Measurements from ENCODE around the gene SHISAL1. TPM values are rescaled to one million over a fixed set of nuclear protein-coding genes. Genes with fewer than 3 reads are reported as not detected.

Gene SHISAL1
- total RNA-seq, 2 donors from 2014 or later, result not detected

- no peak for ATAC-seq
Measured at GRCh38 chr22:44280665-44281188, 32.0 kb downstream of the SHISAL1 start.

DNA sequence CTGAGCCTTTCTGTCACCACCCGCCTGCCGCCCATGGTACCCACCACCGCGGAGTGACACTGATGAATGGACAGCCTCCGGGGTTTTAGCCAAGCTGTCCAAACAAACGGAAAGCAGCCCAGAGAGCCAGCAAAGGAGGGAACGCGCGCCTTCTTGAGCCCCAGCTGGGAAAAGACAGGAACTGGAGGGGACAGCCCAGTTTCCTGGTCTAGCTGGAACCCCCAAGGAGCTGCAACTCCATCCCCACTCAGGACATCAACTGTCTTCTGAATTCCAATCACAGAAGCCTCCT, 33.7 kb downstream of the SHISAL1 start:
- ATAC-seq (no peak), DNase-seq (ENCODE audit: low spot score) (no peak)
- H3K9me3 Mint-ChIP-seq, result no peaks in the 10 kb centered on the region
- H3K4me1 Mint-ChIP-seq (ENCODE audit: low read depth in 2 of 2), result no peaks in the 10 kb centered on the region
- peaks cover 12 to 14% of the 10 kb centered on the region in 2 donors for H3K27me3 Mint-ChIP-seq
- no peak overlapping the region for H3K4me3 Mint-ChIP-seq
- no peaks in the 10 kb centered on the region for H3K36me3 Mint-ChIP-seq
- no peak overlapping the region for H3K27ac Mint-ChIP-seq

More at GRCh38 chr22:44280665-44281188, 32.0 kb downstream of the SHISAL1 start:
- no peak overlapping the region for H3K27ac Mint-ChIP-seq
- H3K4me3 Mint-ChIP-seq, result no peak overlapping the region
- H3K4me1 Mint-ChIP-seq (ENCODE audit: low read depth in 2 of 2), result no peaks in the 10 kb centered on the region
- no peak for DNase-seq (ENCODE audit: low spot score)
- H3K9me3 Mint-ChIP-seq, result no peaks in the 10 kb centered on the region
- H3K36me3 Mint-ChIP-seq, result no peaks in the 10 kb centered on the region
- peaks cover 16 to 19% of the 10 kb centered on the region in 2 donors for H3K27me3 Mint-ChIP-seq

DNA sequence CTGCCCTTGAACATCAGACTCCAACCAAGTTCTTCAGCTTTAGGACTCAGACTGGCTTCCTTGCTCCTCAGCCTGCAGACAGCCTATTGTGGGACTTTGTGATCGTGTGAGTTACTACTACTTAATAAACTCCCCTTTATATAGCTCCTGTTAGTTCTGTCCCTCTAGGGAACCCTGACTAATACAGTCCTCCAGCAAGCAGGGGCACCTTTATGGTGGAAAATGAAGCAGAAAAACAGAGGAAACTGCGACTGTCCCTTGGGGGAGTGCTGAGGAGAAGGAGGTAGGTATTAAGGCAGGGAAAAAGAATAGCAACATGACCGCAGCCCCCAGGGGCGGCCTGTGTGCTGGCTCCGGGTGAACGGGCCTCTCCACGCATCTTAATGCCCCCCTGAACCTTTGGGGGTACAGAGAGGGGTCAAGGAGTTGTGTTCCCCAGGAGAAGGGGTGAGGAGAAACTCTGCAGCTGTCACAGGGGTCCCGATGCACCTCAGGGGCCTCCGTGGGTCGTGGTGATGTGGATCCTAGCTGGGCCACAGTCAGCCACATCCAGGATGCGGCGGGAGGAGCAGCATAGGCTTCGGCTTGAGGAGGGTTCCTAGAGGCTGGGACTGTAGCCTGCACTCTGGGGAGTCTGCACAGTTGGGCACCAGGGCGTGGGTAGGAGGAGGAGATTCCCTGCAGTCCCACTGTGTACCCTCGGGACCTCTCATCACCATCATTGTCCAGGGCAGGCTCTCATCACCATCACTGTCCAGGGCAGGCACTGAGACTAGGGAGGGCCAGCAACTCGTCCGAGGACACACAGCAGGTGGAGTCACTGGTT, 34.3 kb downstream of the SHISAL1 start:
- Mint-ChIP-seq H3K36me3 (no peaks in the 10 kb centered on the region), H3K27ac (no peak overlapping the region), H3K4me1 (ENCODE audit: low read depth in 2 of 2) (no peaks in the 10 kb centered on the region), H3K9me3 (no peaks in the 10 kb centered on the region), H3K27me3 (peaks cover 13 to 14% of the 10 kb centered on the region in 2 donors), H3K4me3 (no peak overlapping the region)
- ATAC-seq (no peak), DNase-seq (ENCODE audit: low spot score) (no peak)

DNA sequence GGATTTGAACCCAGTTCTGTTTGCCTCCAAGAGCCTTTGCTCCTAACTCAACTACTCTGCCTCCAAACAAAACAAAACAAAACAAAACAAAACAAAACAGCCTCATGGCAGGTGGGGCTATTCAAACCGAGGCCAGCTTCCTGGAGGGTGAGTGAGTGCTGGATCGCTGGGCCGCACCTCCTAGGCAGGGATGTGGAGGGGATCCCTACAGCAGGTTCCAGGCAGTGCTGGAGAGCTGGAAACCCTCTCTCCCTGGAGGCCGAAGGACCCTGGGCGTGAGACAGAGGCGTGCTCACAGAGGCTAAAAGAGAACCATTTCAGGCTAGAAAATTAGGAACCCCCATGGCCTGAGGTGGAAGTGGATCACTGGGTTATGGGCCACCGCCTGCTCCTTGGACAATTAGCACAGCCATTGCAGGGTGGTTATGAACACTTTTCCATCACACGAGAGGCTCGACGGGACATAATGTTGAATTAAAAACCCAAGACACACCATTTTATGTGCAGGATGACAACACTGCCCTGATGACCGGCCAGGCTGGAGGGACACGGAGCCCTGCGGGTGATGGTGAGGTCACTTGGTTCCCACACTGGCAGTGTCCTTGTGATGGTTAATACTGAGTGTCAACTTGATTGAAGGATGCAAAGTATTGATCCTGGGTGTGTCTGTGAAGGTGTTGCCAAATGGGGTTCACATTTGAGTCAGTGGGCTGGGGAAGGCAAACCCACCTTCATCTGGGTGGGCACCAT, 35.2 kb downstream of the SHISAL1 start:
- Mint-ChIP-seq H3K9me3 (no peaks in the 10 kb centered on the region), H3K27ac (no peak overlapping the region), H3K36me3 (no peaks in the 10 kb centered on the region), H3K4me3 (no peak overlapping the region), H3K27me3 (peaks cover 10 to 14% of the 10 kb centered on the region in 2 donors), H3K4me1 (ENCODE audit: low read depth in 2 of 2) (no peaks in the 10 kb centered on the region)
- ATAC-seq, result no peak
- DNase-seq (ENCODE audit: low spot score), result no peak

GRCh38 chr22:44276706-44277356, 35.9 kb downstream of the SHISAL1 start:
- peaks cover 10 to 14% of the 10 kb centered on the region in 2 donors for H3K27me3 Mint-ChIP-seq
- DNase-seq (ENCODE audit: low spot score), result no peak
- no peak overlapping the region for H3K4me3 Mint-ChIP-seq
- no peaks in the 10 kb centered on the region for H3K4me1 Mint-ChIP-seq (ENCODE audit: low read depth in 2 of 2)
- H3K36me3 Mint-ChIP-seq, result no peaks in the 10 kb centered on the region
- no peak overlapping the region for H3K27ac Mint-ChIP-seq
- ATAC-seq, result no peak
- H3K9me3 Mint-ChIP-seq, result no peaks in the 10 kb centered on the region

- H3K4me3 Mint-ChIP-seq, result no peak overlapping the region
- H3K27ac Mint-ChIP-seq, result no peak overlapping the region
- ATAC-seq, result no peak
- H3K27me3 Mint-ChIP-seq, result peaks cover 9 to 14% of the 10 kb centered on the region in 2 donors
- DNase-seq (ENCODE audit: low spot score), result no peak
- H3K4me1 Mint-ChIP-seq (ENCODE audit: low read depth in 2 of 2), result no peaks in the 10 kb centered on the region
- H3K36me3 Mint-ChIP-seq, result no peaks in the 10 kb centered on the region
- H3K9me3 Mint-ChIP-seq, result no peaks in the 10 kb centered on the region
Measured at GRCh38 chr22:44276041-44276440, 36.7 kb downstream of the SHISAL1 start.

DNA sequence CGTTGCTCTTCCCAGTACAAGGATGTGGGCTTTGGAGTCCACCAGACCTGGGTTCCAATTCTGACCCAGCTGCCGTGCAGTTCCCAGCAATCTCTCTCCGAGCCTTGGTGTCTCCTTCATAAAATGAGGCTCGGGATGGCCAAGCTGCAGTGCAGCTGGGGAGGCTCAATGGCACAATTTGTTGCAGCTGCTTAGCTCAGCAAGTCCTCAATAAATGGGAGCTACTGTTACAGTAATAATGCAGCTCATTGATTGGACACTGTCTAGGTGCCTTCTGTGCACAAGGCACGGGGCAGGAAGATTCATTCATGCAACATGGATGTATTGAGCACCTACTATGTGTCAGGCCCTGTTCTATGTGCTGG, 37.1 kb downstream of the SHISAL1 start:
- H3K27ac Mint-ChIP-seq, result no peak overlapping the region
- H3K9me3 Mint-ChIP-seq, result no peaks in the 10 kb centered on the region

GRCh38 chr22:44274918-44275630, 37.7 kb downstream of the SHISAL1 start:
- H3K4me3 Mint-ChIP-seq, result no peak overlapping the region
- no peak for ATAC-seq
- no peak overlapping the region for H3K27ac Mint-ChIP-seq
- no peaks in the 10 kb centered on the region for H3K4me1 Mint-ChIP-seq (ENCODE audit: low read depth in 2 of 2)
- no peak for DNase-seq (ENCODE audit: low spot score)
- no peaks in the 10 kb centered on the region for H3K36me3 Mint-ChIP-seq
- peaks cover 7 to 14% of the 10 kb centered on the region in 2 donors for H3K27me3 Mint-ChIP-seq
- H3K9me3 Mint-ChIP-seq, result no peaks in the 10 kb centered on the region

More for the DNA sequence above, 37.1 kb downstream of the SHISAL1 start:
- peaks cover 7 to 14% of the 10 kb centered on the region in 2 donors for H3K27me3 Mint-ChIP-seq
- H3K36me3 Mint-ChIP-seq, result no peaks in the 10 kb centered on the region
- H3K4me3 Mint-ChIP-seq, result no peak overlapping the region
- no peaks in the 10 kb centered on the region for H3K4me1 Mint-ChIP-seq (ENCODE audit: low read depth in 2 of 2)
- no peak for ATAC-seq
- DNase-seq (ENCODE audit: low spot score), result no peak

DNA sequence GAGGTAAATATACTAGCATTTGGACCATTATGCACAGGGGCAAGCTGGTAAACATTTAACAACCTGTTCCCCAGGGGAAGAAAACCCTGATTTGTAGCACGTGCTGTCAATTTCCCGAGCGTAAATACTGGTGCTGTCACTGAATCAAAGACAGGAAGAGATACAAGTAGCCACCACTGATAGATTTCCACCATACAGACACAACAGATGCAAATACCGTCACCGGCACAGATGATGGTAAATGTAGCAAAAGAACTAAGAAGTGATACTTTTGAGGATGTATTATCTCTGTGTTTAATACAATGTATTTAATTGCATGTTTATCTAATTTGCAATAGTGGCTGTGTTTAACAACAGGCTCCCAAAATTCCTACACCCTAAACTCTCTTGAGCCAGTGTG, 39.6 kb downstream of the SHISAL1 start:
- DNase-seq (ENCODE audit: low spot score), result no peak
- H3K27me3 Mint-ChIP-seq, result peaks cover 8 to 14% of the 10 kb centered on the region in 2 donors
- no peaks in the 10 kb centered on the region for H3K9me3 Mint-ChIP-seq
- no peaks in the 10 kb centered on the region for H3K4me1 Mint-ChIP-seq (ENCODE audit: low read depth in 2 of 2)
- H3K4me3 Mint-ChIP-seq, result no peak overlapping the region
- H3K36me3 Mint-ChIP-seq, result no peaks in the 10 kb centered on the region
- H3K27ac Mint-ChIP-seq, result no peak overlapping the region
- ATAC-seq, result no peak

GRCh38 chr22:44272401-44272771, 40.4 kb downstream of the SHISAL1 start:
- H3K4me3 Mint-ChIP-seq, result no peak overlapping the region
- no peak for ATAC-seq
- peaks cover 9 to 14% of the 10 kb centered on the region in 2 donors for H3K27me3 Mint-ChIP-seq
- H3K9me3 Mint-ChIP-seq, result no peaks in the 10 kb centered on the region
- no peak overlapping the region for H3K27ac Mint-ChIP-seq
- no peak for DNase-seq (ENCODE audit: low spot score)
- H3K36me3 Mint-ChIP-seq, result no peaks in the 10 kb centered on the region
- H3K4me1 Mint-ChIP-seq (ENCODE audit: low read depth in 2 of 2), result no peaks in the 10 kb centered on the region

GRCh38 chr22:44271732-44272400, 40.9 kb downstream of the SHISAL1 start:
- no peak overlapping the region for H3K27ac Mint-ChIP-seq
- no peak for ATAC-seq
- H3K4me1 Mint-ChIP-seq (ENCODE audit: low read depth in 2 of 2), result no peaks in the 10 kb centered on the region
- H3K27me3 Mint-ChIP-seq, result peaks cover 9 to 14% of the 10 kb centered on the region in 2 donors
- no peak for DNase-seq (ENCODE audit: low spot score)
- H3K4me3 Mint-ChIP-seq, result no peak overlapping the region
- H3K36me3 Mint-ChIP-seq, result no peaks in the 10 kb centered on the region
- H3K9me3 Mint-ChIP-seq, result no peaks in the 10 kb centered on the region

DNA sequence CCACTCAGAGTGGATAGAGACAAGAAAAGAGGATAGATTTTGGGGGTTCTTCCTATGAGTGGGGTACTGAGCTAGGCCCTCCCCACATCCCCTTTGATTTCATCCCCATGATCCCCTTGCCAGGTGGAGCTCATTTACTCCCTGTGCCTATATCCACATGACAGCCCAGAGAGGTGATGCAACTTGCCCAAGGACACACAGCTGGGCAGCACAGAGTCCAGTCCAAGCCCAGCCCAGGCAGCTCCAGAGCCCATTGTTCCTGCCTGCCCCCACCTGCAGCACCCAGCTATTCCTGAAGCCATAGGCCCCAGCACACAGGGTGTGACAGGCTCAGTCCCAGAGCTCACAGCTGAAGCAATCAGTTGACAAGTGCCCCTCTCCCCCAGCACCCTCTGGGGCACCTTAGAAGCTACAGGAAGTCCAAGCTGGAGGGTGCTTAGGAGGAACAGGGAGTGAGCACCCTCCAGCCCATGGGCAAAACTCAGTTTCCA, 41.7 kb downstream of the SHISAL1 start:
- no peaks in the 10 kb centered on the region for H3K9me3 Mint-ChIP-seq
- ATAC-seq, result no peak
- peaks cover 5 to 8% of the 10 kb centered on the region in 2 donors for H3K27me3 Mint-ChIP-seq
- no peaks in the 10 kb centered on the region for H3K4me1 Mint-ChIP-seq (ENCODE audit: low read depth in 2 of 2)
- no peak overlapping the region for H3K4me3 Mint-ChIP-seq
- no peak for DNase-seq (ENCODE audit: low spot score)
- no peak overlapping the region for H3K27ac Mint-ChIP-seq
- H3K36me3 Mint-ChIP-seq, result no peaks in the 10 kb centered on the region

DNA sequence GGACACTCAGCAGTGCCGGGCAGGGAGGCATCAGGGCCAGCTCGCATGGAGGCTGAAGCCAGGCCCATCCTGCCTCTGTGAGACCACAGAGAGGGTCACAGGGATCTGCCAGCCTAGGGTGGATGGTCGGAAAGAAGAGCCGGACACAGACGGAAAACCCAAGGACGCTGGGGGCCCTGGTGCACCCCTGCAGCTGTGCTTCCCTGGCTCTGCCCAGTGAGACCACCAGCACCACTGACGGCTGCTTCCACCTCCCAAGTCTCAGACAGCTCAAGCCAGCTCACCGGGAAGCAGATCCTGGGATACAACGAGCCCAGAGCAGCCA, 42.2 kb downstream of the SHISAL1 start:
- Mint-ChIP-seq H3K4me1 (ENCODE audit: low read depth in 2 of 2) (no peaks in the 10 kb centered on the region), H3K27ac (no peak overlapping the region), H3K4me3 (no peak overlapping the region), H3K9me3 (no peaks in the 10 kb centered on the region), H3K36me3 (no peaks in the 10 kb centered on the region), H3K27me3 (peaks cover under 1 to 4% of the 10 kb centered on the region in 2 donors)
- ATAC-seq (no peak), DNase-seq (ENCODE audit: low spot score) (no peak)
